ELF-1 (cell line): ENCODE results near the gene DOK1.

ENCODE experiments used
- DNase-seq: peaks from one replicate; pipeline ENCODE4 v3.0.0-alpha.2; 2016; ENCODE audit warnings: low read depth, low spot score

DOK1 gene

GRCh38 chr2:74553892-74554819, at the start of gene DOK1, which contains the start of gene LOXL3:
TSS of gene DOK1 (plus strand) at chr2:74554720. CDS start at chr2:74554755, 35 bp downstream.
TSS of gene LOXL3 (minus strand) at chr2:74553942. CDS start at chr2:74552634, 1,308 bp downstream.
- DNase-seq = peak; percentile 87

GRCh38 chr2:74505448-74506246, 48.9 kb upstream of the DOK1 start:
- DNase-seq = no peak

- peak; percentile 99 for DNase-seq
Observed at GRCh38 chr2:74507145-74507925, 47.2 kb upstream of the DOK1 start, which contains the start of gene PCGF1. TSS of gene PCGF1 (minus strand) at chr2:74507695. CDS start at chr2:74507668, 27 bp downstream.

GRCh38 chr2:74507926-74508520, 46.5 kb upstream of the DOK1 start:
- no peak for DNase-seq

GRCh38 chr2:74510272-74510671, 44.2 kb upstream of the DOK1 start:
- DNase-seq = no peak

- no peak for DNase-seq
Observed at GRCh38 chr2:74511104-74511989, 43.2 kb upstream of the DOK1 start.

GRCh38 chr2:74512744-74513604, 41.5 kb upstream of the DOK1 start:
- DNase-seq = no peak

GRCh38 chr2:74513605-74514367, 40.7 kb upstream of the DOK1 start:
- peak; percentile 45 for DNase-seq

- DNase-seq = peak; percentile 34
Observed at GRCh38 chr2:74514368-74515270, 39.9 kb upstream of the DOK1 start, which contains the start of gene TLX2. TSS of gene TLX2 (plus strand) at chr2:74514450. CDS start at chr2:74514807, 357 bp downstream.

- DNase-seq = peak; percentile 70
Observed at GRCh38 chr2:74515271-74515980, 39.1 kb upstream of the DOK1 start.

GRCh38 chr2:74515981-74516633, 38.4 kb upstream of the DOK1 start:
- peak; percentile 85 for DNase-seq

- DNase-seq = no peak
Observed at GRCh38 chr2:74516650-74517049, 37.9 kb upstream of the DOK1 start.

GRCh38 chr2:74522516-74522915, 32.0 kb upstream of the DOK1 start:
- no peak for DNase-seq

- DNase-seq = no peak
Observed at GRCh38 chr2:74524005-74524404, 30.5 kb upstream of the DOK1 start.

GRCh38 chr2:74524955-74525716, 29.4 kb upstream of the DOK1 start:
- no peak for DNase-seq
